HepG2 (cell line): ENCODE measurements around the gene BRAF. TPM values are rescaled to one million over a fixed set of nuclear protein-coding genes. Genes with fewer than 3 reads are reported as not detected.

ENCODE experiments used
- CEBPG ChIP-seq: IDR thresholded peaks from 2 replicates; pipeline ENCODE4 v1.6.1; 2016
- FOSL2 ChIP-seq: sonication (generic); formaldehyde crosslinking; IDR thresholded peaks from 2 replicates; pipeline ENCODE4 v1.4.0; 2020; ENCODE audit warnings: missing genetic modification reagents
- FOXA1 ChIP-seq, 2 experiments: fragments of 450-650 bp in 1 of 2; sonication (generic) in 1 of 2; formaldehyde crosslinking in 1 of 2; IDR thresholded peaks; 2 replicates each; pipeline versions ENCODE4 v1.4.0 to v1.6.1; 2016 to 2020; ENCODE audit warnings: missing genetic modification reagents in 1 of 2
- FOXM1 ChIP-seq: sonication (generic); formaldehyde crosslinking; IDR thresholded peaks from 2 replicates; pipeline ENCODE4 v1.5.0; 2020; ENCODE audit warnings: missing genetic modification reagents
- HHEX ChIP-seq: IDR thresholded peaks from 2 replicates; pipeline ENCODE4 v1.6.1; 2016; ENCODE audit warnings: control low read depth
- JDP2 ChIP-seq: sonication (generic); formaldehyde crosslinking; IDR thresholded peaks from 2 replicates; pipeline ENCODE4 v1.8.1; 2022; ENCODE audit warnings: missing genetic modification reagents, borderline replicate concordance
- KAT8 ChIP-seq: IDR thresholded peaks from 2 replicates; pipeline ENCODE4 v1.6.1; 2016; ENCODE audit warnings: missing genetic modification reagents, missing compliant biosample characterization
- NFRKB ChIP-seq: fragments of 450-650 bp; IDR thresholded peaks from 2 replicates; pipeline ENCODE4 v1.6.1; 2017
- TEAD2 ChIP-seq: sonication (generic); formaldehyde crosslinking; IDR thresholded peaks from 2 replicates; pipeline ENCODE4 v1.9.0; 2021; ENCODE audit warnings: missing genetic modification reagents
- ZNF570 ChIP-seq: sonication (generic); formaldehyde crosslinking; IDR thresholded peaks from 2 replicates; pipeline ENCODE4 v1.4.0; 2020; ENCODE audit warnings: mild to moderate bottlenecking, missing genetic modification reagents, borderline replicate concordance
- ZNF713 ChIP-seq: sonication (generic); formaldehyde crosslinking; IDR thresholded peaks from 2 replicates; pipeline ENCODE4 v1.4.0; 2020; ENCODE audit warnings: mild to moderate bottlenecking, missing genetic modification reagents
- polyA plus RNA-seq, 8 experiments: library from polyadenylated mRNA; depleted of rRNA in 3 of 8; stranded (reverse) in 7 of 8; unstranded in 1 of 8; fragments of >200 nt; fragmentation: Illumina TruSeq in 4 of 8; extraction: Trizol in 4 of 8; gene quantifications; 2 replicates each; pipeline versions ENCODE4 v1.2.1 to v1.2.3, GENCODE V29; 2011 to 2016; ENCODE audit warnings: low read depth in 4 of 8, missing spikeins in 1 of 8, mixed read lengths in 1 of 8; ENCODE audit not compliant: insufficient read depth in 1 of 8
- total RNA-seq, 5 experiments: library from RNA; depleted of rRNA; stranded (reverse); fragments of >200 nt; fragmentation: Illumina TruSeq; extraction: Trizol; gene quantifications; 2 replicates each; pipeline ENCODE4 v1.2.3, GENCODE V29; 2016; ENCODE audit warnings: low read depth in 1 of 5
- TF ChIP-seq, protein P1 (sequence below): sonication (generic); formaldehyde crosslinking; IDR thresholded peaks from 2 replicates; pipeline ENCODE4 v1.8.0; 2022; ENCODE audit warnings: mild to moderate bottlenecking, missing genetic modification reagents; ENCODE audit not compliant: insufficient replicate concordance
- TF ChIP-seq, protein P2 (sequence below): IDR thresholded peaks from 2 replicates; pipeline ENCODE4 v1.6.1; 2018; ENCODE audit warnings: missing genetic modification reagents
- TF ChIP-seq, protein P3 (sequence below): sonication (generic); formaldehyde crosslinking; IDR thresholded peaks from 2 replicates; pipeline ENCODE4 v1.5.0; 2020; ENCODE audit warnings: missing genetic modification reagents, mild to moderate bottlenecking, borderline replicate concordance
- TF ChIP-seq, protein P4 (sequence below): sonication (generic); formaldehyde crosslinking; IDR thresholded peaks from 2 replicates; pipeline ENCODE4; 2020; ENCODE audit warnings: missing genetic modification reagents, mild to moderate bottlenecking, borderline replicate concordance
- TF ChIP-seq, protein P5 (sequence below): sonication (generic); formaldehyde crosslinking; IDR thresholded peaks from 2 replicates; pipeline ENCODE4 v1.4.0; 2020; ENCODE audit warnings: missing genetic modification reagents, borderline replicate concordance

Gene BRAF
- total and polyA plus RNA-seq, 2 of the 13 experiments (the other 11 are each of a cell fraction or from before 2014, with no cell fraction given) = 12.5 to 13.4 TPM

DNA sequence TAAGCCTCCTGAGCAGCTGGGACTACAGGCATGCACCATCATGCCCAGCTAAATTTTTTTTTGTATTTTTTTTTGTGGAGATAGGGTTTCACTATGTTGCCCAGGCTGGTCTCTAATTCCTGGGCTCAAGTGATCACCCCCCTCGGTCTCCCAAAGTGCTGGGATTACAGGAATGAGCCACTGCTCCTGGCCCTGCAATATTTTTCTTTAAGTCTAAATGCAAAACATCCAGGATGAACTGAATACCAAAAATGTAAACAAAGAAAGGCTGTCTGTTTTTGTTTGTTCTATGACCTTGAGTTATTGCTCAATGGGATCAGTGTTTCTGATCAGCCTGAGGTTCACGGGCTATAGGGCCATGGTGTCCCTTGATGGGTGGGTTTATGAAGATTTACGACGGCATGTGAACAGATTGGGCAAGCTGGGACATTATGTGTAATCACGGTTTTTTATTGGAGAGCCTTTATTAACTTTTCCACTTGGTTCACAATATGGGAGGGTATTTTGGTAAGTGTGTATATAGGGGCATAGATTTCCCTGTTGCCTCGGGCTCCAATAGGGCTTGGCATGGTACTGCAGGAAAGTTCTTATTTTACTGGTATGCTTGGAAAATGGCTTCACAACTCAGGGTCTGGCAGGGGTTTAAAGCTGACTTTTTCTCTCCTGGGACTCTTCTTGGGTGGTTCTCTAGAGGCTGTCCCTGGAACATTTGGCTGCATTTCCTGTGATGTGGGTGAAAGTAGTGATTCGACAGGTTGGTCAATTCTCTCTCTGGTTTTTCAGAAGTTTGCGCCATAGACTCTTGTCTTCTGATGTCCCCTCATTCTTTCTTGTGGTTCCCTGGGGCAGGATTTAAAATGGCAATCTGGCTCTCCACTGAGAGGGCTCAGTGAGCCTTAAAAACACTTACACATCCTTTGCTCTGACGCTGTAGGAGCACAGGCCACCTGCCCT, 48.4 kb upstream of the BRAF start (continued):
- TF ChIP-seq HHEX (CRISPR knock-in tag) (no peak), FOSL2 (CRISPR knock-in tag) (peak; percentile 65), ZNF570 (CRISPR knock-in tag) (no peak), KAT8 (CRISPR knock-in tag) (peak; percentile 55), CEBPG (peak; percentile 98), JDP2 (CRISPR knock-in tag) (no peak), ZNF713 (no peak), FOXM1 (CRISPR knock-in tag) (no peak), NFRKB (no peak), TEAD2 (no peak), FOXA1 (IDR thresholded peaks at IDR 0.05) (no peak), FOXA1 (CRISPR knock-in tag; IDR thresholded peaks at IDR 0.05) (peak; percentile 90)
- TF ChIP-seq, protein P1, sequence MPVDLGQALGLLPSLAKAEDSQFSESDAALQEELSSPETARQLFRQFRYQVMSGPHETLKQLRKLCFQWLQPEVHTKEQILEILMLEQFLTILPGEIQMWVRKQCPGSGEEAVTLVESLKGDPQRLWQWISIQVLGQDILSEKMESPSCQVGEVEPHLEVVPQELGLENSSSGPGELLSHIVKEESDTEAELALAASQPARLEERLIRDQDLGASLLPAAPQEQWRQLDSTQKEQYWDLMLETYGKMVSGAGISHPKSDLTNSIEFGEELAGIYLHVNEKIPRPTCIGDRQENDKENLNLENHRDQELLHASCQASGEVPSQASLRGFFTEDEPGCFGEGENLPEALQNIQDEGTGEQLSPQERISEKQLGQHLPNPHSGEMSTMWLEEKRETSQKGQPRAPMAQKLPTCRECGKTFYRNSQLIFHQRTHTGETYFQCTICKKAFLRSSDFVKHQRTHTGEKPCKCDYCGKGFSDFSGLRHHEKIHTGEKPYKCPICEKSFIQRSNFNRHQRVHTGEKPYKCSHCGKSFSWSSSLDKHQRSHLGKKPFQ (CRISPR knock-in tag) = no peak
- TF ChIP-seq, protein P2, sequence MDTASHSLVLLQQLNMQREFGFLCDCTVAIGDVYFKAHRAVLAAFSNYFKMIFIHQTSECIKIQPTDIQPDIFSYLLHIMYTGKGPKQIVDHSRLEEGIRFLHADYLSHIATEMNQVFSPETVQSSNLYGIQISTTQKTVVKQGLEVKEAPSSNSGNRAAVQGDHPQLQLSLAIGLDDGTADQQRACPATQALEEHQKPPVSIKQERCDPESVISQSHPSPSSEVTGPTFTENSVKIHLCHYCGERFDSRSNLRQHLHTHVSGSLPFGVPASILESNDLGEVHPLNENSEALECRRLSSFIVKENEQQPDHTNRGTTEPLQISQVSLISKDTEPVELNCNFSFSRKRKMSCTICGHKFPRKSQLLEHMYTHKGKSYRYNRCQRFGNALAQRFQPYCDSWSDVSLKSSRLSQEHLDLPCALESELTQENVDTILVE = no peak; the same call in 1 of the 2 replicates
- TF ChIP-seq, protein P3, sequence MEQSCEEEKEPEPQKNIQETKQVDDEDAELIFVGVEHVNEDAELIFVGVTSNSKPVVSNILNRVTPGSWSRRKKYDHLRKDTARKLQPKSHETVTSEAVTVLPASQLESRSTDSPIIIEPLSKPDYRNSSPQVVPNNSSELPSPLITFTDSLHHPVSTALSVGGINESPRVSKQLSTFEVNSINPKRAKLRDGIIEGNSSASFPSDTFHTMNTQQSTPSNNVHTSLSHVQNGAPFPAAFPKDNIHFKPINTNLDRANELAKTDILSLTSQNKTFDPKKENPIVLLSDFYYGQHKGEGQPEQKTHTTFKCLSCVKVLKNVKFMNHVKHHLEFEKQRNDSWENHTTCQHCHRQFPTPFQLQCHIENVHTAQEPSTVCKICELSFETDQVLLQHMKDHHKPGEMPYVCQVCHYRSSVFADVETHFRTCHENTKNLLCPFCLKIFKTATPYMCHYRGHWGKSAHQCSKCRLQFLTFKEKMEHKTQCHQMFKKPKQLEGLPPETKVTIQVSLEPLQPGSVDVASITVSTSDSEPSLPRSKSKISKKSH = no peak
- TF ChIP-seq, protein P4, sequence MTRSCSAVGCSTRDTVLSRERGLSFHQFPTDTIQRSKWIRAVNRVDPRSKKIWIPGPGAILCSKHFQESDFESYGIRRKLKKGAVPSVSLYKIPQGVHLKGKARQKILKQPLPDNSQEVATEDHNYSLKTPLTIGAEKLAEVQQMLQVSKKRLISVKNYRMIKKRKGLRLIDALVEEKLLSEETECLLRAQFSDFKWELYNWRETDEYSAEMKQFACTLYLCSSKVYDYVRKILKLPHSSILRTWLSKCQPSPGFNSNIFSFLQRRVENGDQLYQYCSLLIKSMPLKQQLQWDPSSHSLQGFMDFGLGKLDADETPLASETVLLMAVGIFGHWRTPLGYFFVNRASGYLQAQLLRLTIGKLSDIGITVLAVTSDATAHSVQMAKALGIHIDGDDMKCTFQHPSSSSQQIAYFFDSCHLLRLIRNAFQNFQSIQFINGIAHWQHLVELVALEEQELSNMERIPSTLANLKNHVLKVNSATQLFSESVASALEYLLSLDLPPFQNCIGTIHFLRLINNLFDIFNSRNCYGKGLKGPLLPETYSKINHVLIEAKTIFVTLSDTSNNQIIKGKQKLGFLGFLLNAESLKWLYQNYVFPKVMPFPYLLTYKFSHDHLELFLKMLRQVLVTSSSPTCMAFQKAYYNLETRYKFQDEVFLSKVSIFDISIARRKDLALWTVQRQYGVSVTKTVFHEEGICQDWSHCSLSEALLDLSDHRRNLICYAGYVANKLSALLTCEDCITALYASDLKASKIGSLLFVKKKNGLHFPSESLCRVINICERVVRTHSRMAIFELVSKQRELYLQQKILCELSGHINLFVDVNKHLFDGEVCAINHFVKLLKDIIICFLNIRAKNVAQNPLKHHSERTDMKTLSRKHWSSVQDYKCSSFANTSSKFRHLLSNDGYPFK (CRISPR knock-in tag) = no peak
- TF ChIP-seq, protein P5, sequence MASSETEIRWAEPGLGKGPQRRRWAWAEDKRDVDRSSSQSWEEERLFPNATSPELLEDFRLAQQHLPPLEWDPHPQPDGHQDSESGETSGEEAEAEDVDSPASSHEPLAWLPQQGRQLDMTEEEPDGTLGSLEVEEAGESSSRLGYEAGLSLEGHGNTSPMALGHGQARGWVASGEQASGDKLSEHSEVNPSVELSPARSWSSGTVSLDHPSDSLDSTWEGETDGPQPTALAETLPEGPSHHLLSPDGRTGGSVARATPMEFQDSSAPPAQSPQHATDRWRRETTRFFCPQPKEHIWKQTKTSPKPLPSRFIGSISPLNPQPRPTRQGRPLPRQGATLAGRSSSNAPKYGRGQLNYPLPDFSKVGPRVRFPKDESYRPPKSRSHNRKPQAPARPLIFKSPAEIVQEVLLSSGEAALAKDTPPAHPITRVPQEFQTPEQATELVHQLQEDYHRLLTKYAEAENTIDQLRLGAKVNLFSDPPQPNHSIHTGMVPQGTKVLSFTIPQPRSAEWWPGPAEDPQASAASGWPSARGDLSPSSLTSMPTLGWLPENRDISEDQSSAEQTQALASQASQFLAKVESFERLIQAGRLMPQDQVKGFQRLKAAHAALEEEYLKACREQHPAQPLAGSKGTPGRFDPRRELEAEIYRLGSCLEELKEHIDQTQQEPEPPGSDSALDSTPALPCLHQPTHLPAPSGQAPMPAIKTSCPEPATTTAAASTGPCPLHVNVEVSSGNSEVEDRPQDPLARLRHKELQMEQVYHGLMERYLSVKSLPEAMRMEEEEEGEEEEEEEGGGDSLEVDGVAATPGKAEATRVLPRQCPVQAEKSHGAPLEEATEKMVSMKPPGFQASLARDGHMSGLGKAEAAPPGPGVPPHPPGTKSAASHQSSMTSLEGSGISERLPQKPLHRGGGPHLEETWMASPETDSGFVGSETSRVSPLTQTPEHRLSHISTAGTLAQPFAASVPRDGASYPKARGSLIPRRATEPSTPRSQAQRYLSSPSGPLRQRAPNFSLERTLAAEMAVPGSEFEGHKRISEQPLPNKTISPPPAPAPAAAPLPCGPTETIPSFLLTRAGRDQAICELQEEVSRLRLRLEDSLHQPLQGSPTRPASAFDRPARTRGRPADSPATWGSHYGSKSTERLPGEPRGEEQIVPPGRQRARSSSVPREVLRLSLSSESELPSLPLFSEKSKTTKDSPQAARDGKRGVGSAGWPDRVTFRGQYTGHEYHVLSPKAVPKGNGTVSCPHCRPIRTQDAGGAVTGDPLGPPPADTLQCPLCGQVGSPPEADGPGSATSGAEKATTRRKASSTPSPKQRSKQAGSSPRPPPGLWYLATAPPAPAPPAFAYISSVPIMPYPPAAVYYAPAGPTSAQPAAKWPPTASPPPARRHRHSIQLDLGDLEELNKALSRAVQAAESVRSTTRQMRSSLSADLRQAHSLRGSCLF (CRISPR knock-in tag) = no peak
